ENCODE results near the gene TMEM45A.
A peak's percentile ranks its signal among the peaks of the same experiment; 100 is the strongest.
"Not testable (repeated sequence)": the region's sequence is repeated elsewhere in the genome, so short reads cannot be mapped to it uniquely, and the experiment has no call there.

The TMEM45A gene

DNA sequence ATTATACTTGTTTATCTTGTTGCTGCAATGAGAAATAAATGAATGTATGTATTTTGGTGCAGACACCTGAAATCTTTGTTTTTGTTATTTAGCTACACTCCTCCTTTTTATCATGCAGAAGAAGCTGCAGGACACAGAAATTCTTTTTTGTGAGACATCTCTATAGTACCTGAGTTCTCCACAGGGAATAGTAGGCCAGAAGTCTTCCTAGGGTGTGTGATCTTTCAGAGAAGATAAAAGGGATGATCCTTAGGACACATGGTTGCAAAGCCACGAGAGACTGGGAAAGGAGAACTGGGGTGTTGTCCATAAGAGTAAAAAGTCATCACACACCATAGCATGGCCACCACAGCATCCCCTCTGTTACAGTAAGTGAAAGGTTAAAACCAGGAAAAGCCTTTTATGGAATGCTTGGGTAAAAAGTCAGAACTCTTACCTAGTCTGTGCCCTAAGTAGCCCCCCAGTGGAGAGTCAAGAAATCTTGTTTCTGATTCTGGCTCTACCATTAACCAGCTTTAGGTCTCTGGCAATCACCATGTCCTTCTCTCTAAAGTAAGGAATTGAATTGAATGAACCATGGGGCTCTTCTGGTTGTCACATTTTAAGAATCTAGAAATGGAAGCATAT lies 85.1 kb downstream of the TMEM45A start:
- no peak for DNase-seq (ENCODE audit: low spot score)

DNA sequence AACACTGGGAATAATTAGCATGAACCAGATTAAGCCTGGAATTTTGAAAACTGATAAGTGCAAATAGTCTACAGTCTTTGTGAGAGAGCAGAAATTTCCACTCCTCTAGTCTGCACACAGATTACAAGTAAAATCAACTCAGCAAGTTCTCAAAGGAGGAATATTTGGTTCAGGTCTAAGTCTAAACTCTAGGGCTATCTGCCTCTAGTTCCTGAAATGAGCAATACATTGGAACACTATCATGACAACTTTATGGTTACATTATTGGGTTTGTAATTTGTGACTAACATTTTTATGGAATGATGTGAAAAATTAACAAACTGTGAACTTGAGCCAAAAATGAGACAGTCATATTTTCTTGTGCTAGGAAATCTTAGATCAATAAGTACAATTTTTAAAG lies 86.2 kb downstream of the TMEM45A start:
- no peak for DNase-seq (ENCODE audit: low spot score)

DNA sequence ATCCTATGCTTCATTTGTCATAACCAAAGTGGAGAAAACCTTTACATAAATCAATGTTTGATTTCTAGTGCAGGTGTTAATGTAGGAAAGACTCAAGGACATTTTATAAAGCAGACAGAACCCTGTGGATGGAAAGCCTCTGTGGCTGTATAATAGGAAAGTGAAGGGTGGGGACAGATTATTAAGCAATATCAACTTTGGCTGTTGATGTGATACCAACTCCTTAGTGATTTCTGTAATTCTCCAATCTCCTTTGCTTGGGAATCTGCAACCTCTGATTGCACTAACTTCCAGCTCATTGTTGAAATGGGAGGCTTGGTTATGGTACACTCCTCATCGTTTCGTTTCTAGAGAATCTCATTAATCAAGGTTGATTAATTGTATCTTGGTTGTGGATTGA lies 87.7 kb downstream of the TMEM45A start:
- no peak for DNase-seq (ENCODE audit: low spot score)

DNA sequence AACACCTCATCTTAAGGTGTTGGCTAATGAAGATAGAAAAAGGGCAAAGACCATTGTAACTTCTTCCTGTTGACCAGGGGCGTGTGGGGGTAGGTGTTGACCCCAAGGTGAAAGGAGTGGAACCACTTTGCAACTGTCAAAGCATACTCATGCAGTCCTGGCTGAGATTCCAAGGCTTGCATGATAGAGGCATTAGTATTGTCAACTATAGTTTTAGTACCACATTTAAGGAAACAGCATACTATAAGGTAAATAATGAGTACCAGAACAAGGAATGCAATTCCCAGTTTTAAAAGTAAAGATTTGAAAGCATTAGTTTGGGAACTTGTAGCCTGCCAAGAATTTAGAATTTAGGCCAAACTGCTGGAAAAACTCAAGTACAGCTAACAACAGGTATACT lies 89.2 kb downstream of the TMEM45A start:
- no peak for DNase-seq (ENCODE audit: low spot score)

DNA sequence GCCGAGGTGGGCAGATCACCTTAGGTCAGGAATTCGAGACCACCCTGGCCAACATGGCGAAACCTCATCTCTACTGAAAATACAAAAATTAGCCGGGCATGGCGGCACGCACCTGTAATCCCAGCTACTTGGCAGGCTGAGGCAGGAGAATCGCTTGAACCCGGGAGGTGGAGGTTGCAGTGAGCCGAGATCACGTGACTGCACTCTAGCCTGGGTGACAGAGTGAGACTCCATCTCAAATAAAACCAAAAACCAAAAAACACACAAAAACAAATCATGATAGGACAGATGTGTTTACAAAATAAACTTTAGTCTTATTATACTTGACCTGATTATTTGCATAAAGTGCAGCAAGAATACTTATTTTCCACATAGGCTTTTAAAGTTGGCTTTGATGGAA lies 89.7 kb downstream of the TMEM45A start:
- DNase-seq (ENCODE audit: low spot score), result not testable (repeated sequence)

DNA sequence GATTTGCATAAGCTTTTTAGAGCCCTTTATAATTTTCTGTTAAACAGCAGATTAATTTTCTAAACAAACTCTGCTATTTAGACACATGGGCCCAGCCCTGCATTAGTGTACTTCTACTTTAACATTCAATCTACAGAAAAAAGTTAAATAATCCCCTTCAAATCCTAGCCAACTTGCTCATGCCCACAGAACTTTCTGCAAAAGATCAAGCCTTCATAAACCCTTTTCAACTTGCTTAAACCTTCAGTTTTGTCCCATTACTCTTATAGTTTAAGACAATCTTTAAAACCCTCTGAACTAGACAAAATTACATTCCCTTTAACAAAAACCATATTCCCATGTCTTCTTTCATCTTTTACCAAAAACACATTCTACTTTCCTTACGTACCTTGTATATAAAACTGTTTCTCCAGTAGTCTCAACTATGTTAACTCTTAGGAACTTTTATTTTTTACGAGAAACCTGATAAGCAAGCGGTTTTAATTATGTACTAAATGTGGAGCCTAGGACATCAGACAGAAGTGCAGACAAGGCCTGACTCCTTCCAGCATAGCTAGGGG lies 91.8 kb downstream of the TMEM45A start:
- DNase-seq (ENCODE audit: low spot score), result no peak

DNA sequence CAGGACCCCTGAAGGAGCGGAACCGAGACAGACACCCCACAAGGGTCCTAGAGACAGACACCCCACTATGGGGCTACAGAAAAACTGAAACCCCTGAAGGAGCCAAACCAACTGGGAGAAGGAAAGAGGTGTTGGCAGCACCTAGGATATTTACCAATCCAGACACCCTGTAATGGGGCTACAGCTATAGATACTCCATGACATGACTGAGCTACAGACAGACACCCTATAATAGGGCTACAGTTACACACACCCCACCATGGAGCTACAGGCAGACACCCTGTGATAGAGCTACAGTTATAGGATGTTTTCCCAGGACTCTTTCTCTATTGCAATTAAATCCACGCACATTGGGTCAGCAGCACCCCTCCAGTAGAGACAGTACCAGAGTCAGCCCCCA lies 94.4 kb downstream of the TMEM45A start:
- no peak for DNase-seq (ENCODE audit: low spot score)

DNA sequence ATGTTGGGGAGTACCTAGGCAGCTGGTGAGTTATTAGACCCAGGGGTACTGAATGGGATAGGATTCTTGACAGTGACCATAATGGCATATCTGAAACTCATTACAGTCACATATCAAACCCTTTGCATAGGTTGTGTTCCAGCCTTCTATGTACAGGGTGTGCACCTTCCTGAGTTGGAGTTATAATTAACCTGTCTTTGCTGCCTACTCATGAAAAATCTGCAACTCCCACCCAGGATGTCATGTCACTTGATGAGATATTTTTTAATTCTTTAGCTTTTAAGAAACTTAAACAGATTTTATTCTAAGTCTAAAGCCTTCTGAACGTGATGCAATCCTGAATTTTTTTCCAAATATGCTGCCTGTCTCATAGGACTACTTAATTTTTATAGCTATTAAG lies 95.8 kb downstream of the TMEM45A start:
- DNase-seq (ENCODE audit: low spot score), result no peak

DNA sequence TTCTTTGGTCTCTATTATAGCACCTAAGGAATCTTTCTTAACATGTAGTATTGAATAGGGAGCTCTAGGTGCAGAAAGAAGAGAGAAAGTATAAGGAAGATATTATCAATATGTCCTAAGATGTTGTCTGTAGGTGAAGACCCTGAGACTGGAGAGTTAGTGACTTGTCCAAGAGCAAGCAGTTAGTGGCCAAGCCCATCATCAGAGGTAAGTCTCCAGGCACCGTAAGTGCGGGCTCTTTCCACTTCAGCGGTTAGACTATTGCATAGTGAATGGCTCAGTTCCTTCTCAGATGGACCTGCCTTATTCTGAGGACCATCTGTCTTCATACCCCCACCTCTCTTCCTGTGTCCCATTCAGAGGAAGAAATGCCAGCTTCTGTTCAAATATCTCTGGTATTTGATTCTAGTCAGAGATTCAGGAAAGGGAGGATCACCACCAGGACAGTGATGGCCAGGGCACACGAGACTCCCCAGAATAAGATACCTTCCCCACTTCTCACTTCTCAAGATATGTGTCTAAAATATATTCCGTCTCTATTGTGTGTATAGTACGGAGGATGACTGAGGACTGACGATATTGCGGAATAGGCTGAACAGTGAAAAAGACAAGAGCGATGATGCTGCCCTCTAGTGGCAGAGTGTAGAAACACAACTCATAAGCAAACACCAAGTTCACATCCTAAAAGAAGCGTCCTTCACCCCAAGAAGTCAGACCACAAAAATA lies 97.9 kb downstream of the TMEM45A start:
- DNase-seq (ENCODE audit: low spot score), result peak; percentile 68

DNA sequence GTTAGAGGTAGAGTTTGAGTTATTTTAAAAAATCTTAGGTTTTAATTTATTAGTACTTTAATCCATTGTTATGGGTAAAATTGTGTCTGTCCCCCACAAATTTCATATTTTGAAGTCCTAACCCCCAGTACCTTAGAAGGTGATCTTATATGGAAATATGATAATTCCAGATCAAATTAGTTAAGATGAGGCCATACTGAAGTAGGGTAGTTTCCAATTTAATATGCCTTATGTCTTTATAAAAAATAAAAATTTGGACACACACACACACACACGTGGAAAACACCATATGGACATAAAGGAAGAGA lies 98.4 kb downstream of the TMEM45A start:
- DNase-seq (ENCODE audit: low spot score), result no peak

DNA sequence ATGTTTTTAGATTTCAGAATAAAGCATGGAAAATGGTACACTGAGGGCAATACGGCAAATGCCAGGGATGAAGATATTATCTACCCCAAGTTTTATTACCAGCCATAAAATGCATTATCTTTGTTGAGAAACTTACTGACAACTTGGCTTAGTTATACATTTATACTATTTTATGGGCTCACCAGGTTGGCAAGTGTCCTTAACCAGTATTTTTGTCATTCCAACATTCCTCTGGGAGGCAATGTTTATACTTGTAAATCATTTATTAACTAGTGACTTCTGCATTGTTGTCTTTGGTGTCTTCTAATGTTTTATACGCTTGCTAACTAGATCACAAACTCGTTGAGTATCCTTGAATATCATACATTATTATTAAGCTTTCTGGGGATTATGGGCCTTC lies 99.0 kb downstream of the TMEM45A start:
- DNase-seq (ENCODE audit: low spot score), result no peak

DNA sequence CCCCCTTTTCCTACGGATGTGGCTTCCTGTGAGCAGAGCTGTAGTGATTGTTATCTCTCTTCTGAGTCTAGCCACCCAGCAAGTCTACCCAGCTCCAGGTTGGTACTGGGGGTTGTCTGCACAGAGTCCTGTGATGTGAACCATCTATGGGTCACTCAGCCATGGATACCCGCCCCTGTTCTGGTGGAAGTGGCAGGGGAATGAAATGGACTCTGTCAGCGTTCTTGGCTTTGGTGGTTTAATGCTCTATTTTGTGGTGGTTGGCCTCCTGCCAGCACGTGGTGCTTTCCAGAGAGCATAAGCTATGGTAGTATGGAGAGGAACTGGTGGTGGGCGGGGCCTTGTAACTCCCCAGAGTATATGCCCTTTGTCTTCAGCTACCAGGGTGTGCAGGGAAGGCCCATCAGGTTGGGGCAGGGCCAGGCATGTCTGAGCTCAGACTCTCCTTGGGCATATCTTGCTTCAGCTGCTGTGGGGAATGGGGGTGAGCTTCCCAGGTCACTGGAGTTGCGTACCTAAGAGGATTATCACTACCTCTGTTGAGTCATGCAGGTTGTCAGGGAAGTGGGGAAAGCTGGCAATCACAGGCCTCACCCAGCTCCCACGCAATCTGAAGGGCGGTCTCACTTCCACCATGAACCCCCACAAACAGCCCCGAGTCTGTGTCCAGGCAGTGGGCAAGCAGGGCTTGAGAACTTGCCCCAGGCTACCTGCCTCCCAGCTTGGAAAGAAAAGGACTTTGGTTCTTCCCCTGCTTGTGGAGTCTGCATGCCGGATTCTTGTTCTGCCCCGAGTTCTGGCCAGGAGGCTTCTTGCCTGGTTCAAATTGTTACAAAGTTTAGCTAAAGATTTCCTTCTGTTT lies 108.0 kb downstream of the TMEM45A start:
- DNase-seq (ENCODE audit: low spot score), result no peak

DNA sequence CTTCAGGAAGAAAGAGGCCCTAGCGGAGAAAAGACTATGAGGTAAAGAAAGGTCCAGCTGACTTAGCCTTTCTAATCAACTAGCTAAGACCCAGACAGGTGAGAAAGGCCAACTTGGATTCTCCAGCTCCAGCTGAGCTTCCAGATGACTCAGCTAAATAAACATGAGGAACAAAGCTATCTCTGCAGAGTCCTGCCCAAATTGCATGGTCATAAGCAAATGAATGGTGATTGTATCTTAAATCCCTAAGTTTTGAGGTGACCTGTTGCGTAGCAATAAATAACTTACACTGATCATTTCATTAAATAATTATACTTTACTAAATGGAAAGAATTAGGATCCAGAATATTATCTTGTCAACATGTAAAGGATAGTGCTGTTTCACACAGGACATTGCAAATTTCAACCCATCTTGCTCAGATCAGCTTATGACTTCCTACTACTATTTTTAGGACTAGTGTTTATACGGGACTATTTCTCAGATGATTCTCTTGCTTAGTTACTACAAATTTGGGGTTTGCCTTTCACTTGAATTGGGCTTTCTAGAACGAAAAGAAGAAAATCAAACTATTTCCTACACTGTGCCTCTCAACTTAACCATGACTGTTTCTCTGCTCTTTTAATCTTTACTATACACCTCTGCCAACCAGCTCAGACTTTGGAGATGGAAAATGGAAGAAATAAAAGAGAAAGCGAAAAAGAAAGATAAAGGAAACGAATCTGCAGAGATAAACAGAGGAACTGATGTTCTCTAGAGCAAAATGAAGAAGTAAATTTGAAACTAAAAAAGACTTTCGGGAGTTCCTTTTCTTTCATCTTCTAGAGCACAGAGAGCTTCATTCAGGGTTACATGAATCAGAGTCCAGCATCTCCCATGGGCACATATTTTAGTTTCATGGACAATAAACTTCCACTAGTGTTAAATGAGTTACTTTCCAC lies 110.4 kb downstream of the TMEM45A start:
- no peak for DNase-seq (ENCODE audit: low spot score)

DNA sequence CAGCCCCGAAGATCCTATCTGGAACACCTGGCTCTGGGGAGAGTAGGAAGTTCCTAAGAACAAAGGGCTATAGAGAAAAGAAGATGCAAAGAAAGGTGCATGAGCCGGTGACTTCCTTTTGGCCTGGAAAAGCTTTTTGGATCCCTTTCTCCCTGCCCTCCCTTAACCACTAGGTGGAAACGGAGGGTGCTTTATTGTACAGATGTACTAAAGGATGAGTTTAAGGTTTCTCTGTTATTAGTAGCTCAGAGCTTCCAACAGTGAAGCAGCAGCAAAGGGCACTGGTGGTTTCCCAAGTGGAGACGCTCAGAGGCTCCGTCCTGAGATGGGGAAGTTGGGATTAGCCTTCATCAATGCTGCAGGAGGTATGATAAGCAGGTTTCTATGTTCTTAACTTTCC lies 111.0 kb downstream of the TMEM45A start:
- peak; percentile 51 for DNase-seq (ENCODE audit: low spot score)

DNA sequence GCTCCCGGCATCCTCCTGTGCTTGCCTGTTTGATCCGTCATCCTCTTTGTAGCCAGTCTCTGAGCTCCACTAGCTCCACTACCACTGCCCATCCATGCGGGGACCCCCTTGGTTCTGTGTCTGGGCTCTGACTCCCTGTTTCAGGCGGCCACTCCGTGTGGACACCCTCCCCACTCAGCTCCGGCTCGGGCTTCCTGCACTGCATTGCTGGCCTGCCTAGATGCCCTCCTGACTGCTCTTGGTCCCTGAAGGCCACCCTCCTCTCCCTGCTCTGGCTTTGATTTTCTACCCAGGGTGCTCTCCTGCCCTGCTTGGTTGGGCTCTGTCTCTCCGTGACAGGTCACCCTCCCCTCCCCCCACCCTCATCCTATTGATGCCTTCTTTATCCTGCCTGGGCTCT lies 112.9 kb downstream of the TMEM45A start:
- DNase-seq (ENCODE audit: low spot score), result no peak

DNA sequence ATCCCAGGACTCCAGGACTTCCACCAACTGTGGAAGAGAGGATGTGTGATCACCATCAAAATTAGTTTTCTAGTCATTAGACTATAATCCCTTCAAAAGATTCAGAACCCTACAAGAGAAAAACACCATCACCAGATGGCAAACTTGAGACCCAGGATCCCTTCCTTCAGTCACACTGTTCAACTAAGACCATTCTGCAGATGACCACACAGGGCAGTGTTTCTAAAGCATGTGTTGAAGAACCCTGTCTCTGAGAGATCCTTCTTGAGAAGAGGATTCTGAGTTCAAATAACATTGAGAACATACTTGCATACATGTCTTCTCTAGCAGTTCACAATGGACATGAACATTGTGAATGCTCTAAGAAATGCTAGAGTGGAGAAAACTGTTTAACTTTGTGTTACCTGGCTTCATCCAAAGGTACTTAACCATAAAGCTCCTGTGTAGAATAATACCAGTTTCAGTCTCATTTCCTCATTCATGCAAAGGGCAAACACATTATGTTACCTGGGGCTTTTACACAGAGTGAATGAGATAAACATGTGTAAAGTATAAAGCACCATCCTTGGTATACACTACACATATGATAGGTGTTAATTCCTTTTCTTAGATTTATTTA lies 114.6 kb downstream of the TMEM45A start:
- no peak for DNase-seq (ENCODE audit: low spot score)

DNA sequence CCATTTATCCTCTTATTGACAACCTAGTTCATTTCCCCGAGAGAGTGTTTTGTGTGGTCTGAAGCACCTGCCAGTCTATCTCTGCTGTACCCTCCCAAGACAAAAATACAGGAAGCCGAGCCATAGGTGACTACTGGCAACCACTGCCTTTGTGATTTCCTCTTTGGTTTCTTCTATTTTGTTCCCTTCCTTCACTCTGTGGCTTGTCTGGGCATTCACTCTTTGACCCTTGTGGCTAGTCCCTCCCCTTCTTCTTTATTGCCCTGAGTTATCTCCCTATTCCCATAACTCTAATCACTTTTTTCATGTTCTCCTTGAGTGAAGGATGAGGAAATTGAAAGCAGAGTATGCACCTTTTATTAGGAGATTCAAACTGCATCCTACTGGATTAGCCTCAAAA lies 116.9 kb downstream of the TMEM45A start, which contains the start of gene ADGRG7:
Gene ADGRG7, plus strand, starts transcription at position 297 of the 400 bp plus-strand sequence. CDS start 256 bp downstream, outside the sequence.
- DNase-seq (ENCODE audit: low spot score), result no peak

DNA sequence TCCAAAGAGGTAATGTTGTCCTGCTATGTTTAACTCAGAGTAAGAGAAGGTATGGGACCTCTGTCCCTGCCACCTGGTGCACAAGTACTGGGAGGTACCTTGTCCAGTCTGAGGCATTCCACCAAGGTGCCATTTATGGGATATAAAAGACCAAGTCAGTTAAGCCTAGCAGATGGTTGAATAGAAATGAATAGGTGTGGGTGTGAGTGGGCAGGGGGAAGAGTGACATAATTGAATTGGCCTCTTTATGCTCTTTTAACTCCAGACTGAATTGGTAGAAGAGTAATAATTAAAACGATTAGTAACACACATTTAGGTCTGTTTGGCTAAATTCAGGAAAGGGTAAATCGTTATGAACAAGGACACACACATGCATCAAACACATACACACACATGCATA lies 117.5 kb downstream of the TMEM45A start:
- no peak for DNase-seq (ENCODE audit: low spot score)

DNA sequence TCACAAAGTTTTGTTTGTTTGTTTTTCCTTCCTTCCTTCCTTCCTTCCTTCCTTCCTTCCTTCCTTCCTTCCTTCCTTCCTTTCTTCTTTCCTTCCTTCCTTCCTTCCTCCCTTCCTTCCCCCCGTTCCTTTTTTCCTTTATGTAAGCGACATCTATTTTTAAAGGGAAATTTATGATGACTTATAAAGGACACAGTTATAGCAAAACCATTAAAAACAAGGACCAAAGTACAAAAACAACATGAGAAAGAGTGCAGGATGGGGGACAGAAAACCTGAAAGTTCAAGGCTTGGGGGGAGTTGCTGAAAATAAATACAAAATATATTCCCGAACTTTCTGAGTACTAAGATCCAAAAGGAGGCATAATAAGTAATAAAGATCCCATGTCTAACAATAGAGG lies 118.8 kb downstream of the TMEM45A start:
- DNase-seq (ENCODE audit: low spot score), result no peak

DNA sequence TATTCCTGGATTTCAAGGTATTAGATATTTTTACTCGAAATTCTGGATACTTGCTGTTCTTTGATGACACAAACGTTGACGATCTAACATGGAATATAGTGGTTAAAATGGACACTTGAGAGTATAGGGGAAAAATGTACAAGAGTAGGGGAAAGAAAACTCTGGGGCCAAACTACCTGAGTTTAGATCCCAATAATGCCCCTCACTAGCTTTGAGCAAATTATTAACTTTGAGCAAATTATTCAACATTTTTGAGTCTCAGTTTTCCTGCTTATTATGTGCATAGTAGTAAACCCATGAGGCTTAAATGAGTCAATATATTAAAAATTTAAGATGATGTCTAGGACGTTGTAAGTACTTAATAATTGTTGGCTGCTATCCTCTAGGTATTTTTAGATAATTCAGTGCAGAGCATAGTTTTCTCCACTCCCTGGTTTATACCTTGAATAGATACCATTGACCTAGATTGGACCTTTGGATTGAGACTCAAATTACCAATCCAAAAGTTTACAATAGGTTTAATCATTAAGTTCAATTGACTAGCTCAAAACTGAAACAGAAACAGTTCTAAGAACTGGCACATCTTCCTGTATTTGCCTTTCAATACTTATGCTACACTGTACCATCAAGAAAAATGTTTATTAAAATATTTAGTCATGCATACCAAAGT lies 121.4 kb downstream of the TMEM45A start:
- DNase-seq (ENCODE audit: low spot score), result no peak

DNA sequence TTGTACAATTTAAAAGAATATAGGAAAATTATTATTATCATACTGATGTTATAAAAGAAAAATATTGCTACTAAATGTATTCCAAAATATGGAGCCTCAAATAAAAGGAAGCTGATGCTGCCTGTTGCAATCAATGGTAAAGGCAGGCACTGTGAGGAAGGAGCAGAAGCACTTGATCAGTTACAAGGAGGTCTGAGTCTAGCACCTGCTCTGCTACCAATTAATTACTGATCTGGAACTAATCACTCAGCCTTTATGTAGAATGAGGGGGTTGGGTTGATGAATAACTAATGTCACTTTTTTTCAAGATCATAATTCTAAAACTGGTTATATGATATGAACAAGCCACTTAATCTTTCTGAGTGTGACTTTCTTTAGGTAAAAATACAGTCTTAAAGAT lies 122.5 kb downstream of the TMEM45A start:
- DNase-seq (ENCODE audit: low spot score), result no peak
